GM18861 (cell line): ENCODE data around the gene FERMT3.

ENCODE experiments used
- ATAC-seq: cut with Tn5 transposase; IDR thresholded peaks from one replicate; pipeline ENCODE4 v1.9.1; 2021; ENCODE audit not compliant: unreplicated experiment

FERMT3 gene

DNA sequence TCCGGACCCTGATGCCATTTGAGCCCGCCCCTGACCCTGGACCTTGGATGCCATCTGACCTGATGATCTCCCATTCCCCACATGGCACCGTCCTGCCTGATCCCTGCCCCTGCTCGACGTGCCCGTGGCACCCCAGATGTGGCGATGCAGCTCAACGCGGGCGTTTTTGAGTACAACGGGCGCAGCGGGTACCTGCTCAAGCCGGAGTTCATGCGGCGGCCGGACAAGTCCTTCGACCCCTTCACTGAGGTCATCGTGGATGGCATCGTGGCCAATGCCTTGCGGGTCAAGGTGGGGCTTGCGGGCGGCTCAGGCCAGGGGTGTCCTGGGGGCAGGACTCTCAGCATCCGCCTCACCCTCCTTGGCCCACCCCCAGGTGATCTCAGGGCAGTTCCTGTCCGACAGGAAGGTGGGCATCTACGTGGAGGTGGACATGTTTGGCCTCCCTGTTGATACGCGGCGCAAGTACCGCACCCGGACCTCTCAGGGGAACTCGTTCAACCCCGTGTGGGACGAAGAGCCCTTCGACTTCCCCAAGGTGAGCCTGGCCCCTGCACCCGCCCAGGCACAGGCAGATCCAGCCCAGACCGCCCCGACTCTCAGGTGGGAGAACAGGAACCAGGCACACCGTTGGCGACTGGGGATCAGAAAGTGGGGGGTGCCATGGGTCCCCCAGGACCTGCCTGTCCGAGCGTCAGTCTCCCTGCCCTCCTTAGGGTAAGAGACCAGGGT is 55.9 kb downstream of the FERMT3 start:
- ATAC-seq, result no peak

DNA sequence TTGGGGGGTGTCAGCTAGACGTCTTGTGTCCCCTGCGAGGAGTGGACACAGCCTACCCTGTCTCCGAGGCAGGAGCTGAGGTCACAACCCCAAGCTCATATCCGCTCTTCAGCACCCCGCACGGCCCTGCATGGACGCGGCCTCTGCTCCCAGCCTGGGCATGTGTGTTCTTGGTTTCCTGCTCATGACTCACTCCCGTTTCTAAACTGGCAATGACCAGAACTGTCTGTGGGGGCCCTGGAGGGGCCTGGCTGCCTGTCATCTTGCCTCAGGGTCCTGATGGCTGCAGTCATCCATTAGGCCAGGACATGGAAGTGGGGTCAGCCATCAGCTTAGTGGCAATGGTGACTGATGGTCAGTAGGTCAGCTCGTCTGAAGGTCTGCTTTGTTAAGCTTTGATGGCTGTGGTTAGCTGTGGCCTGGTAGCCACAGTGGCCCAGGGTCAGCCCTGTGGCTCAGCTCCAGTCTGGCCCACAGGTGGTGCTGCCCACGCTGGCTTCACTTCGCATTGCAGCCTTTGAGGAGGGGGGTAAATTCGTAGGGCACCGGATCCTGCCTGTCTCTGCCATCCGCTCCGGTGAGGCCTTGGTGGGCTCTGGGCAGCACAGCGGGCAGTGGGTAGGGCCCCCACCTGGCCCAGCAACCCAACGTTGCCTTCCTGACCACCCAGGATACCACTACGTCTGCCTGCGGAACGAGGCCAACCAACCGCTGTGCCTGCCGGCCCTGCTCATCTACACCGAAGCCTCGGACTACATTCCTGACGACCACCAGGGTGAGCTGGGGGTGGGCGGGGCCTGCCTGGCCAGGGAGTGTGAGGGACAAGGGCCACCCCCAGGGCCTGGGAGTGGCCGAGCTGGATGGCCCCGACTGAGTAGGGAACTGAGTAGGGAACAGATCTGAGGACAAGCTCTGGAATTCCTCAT is 56.8 kb downstream of the FERMT3 start:
- no peak for ATAC-seq

DNA sequence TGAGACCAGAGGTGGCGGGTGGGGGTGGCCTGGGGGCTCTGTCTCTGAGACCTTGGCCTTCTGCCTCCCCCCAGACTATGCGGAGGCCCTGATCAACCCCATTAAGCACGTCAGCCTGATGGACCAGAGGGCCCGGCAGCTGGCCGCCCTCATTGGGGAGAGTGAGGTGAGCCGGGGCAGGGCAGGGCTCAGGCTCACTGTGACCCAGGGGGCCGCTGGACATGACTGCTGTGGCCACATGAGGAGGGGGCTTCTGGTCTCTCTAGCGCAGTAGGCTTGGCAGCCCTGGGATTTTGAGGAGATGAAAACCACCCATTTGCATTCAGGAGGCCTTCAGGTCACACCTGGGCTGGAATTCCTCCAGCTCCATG is 57.4 kb downstream of the FERMT3 start:
- ATAC-seq, result no peak

- ATAC-seq, result no peak
Measured at GRCh38 chr11:64264371-64264852, 57.9 kb downstream of the FERMT3 start.

DNA sequence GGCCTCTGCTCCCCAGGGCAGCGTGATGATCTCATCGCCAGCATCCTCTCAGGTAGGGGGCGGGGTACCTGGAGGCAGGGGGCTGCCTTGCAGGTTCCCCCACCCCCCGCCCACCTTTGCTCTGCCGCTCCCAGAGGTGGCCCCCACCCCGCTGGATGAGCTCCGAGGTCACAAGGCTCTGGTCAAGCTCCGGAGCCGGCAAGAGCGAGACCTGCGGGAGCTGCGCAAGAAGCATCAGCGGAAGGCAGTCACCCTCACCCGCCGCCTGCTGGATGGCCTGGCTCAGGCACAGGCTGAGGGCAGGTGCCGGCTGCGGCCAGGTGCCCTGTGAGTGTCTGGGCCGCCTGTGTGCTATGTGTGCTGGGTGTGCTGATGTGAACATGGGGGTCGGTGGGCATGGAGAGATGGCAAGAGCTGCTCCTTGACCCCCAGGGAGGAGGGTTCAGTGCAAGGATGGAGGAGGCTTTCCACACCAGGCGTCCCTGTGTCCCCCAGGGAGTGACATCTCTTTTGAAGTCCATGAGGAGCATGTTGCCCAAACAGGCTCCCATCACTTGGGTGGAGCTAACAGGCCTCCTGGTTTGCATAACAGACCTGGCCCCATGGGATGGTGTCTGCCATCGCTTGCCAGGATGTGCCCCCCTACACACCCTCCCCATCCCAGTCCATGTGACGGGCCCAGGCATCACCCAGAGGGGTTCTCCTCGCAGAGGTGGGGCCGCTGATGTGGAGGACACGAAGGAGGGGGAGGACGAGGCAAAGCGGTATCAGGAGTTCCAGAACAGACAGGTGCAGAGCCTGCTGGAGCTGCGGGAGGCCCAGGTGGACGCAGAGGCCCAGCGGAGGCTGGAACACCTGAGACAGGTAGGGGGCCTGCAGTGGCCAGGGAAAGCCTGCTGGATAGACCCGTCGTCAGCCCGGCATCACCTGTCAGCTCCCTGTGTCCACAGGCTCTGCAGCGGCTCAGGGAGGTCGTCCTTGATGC is 58.9 kb downstream of the FERMT3 start:
- no peak for ATAC-seq

- no peak for ATAC-seq
Measured at GRCh38 chr11:64266339-64266738, 59.8 kb downstream of the FERMT3 start.

DNA sequence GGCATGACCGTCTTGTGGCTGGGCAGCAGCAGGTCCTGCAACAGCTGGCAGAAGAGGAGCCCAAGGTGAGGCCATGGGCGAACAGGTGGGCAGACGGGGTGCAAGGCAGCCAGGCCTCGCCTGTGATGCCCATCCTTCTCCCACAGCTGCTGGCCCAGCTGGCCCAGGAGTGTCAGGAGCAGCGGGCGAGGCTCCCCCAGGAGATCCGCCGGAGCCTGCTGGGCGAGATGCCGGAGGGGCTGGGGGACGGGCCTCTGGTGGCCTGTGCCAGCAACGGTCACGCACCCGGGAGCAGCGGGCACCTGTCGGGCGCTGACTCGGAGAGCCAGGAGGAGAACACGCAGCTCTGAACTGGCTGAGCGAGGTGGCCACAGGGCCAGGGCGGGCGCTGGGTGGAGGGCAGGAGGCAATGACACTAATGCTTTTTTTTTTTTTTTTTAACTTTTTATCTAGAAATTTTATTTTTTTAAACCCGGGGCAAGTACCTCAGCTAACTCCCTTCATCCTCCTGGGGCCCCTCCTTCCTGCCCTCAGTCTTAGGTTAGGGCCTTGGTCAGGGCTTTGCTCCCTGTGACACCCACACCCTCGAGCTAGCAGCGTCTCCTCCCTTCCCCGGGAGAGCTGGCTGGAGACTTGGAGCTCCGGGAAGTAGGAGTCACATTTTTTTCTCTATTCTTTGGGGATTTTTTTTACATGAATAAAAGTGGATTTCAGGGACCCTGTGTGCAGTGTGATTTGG is 60.9 kb downstream of the FERMT3 start:
- no peak for ATAC-seq

DNA sequence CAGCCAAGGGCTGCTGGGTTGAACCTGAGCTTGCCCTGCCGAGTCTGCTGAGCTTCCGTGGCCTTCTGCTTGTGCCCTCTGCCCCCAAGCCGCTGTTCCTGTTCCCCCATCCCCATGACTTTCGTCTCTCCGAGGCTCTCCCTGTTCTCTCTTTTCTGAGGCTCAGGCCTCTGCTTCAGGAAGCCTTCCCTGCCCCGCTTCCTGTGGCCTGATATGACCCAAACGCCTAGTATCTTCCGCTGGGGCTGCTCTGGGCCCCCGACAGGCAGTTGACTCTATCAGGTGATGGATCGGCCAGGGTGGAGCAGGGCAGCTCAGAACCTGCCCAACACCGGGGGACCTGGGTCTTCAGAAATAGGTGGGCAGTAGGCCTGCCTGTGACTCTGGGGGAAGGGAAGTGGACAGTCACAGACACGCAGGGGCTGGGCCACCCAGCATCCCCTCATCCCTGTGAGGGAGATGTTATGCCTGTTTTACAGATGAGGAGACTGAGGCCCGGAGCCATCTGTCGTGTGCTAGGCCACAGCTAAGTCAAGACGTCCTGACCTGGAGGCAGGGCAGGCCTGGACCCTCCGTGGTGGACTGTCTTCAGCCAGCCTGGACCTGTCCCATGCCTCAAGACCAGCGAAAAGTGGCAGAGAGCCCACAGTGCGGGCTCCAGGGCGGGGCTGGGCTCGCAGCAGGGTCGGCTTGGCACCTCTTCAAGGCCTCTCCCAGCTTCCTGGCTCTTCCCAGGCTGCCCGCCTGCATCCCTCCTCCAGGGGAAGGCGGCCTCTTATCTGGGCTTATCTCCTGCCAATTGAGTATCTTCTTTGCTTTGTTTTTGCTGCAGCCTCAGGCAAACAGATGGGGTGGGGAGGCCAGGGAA is 61.7 kb downstream of the FERMT3 start:
- no peak for ATAC-seq

GRCh38 chr11:64268893-64269539 is 62.5 kb downstream of the FERMT3 start:
- peak; percentile 17 for ATAC-seq

GRCh38 chr11:64269540-64270220 is 63.2 kb downstream of the FERMT3 start:
- peak; percentile 50 for ATAC-seq
